RWPE1 (cell line): ENCODE data around the gene WDR72.

Experiments used
- CTCF ChIA-PET: fragments of 350-600 bp; sonication (Branson Sonifier 250); formaldehyde crosslinking; extraction: SDS; loops from one replicate; lab custom pipeline; 2021; lab: Yijun Ruan, JAX
- POLR2A ChIA-PET: fragments of 400-600 bp; formaldehyde crosslinking; extraction: SDS; loops from one replicate; lab custom pipeline; 2020; ENCODE audit warnings: antibody characterized with exemption; ENCODE audit not compliant: low non-redundant PET; lab: Yijun Ruan, JAX
- DNase-seq: peaks from one replicate; pipeline ENCODE4 v3.0.0; 2012; ENCODE audit warnings: low spot score
- H3K27ac ChIP-seq: fragments of 450-650 bp; 2 replicates; pipeline ENCODE4 v1.5.1; 2017
- CTCF ChIP-seq: fragments of 450-650 bp; conservative IDR thresholded peaks from 2 replicates; pipeline ENCODE4 v1.5.1; 2017; ENCODE audit warnings: low read depth, mild to moderate bottlenecking

Gene WDR72

GRCh38 chr15:53681056-53681455 lies 78.4 kb downstream of the WDR72 start:
- ChIA-PET POLR2A (no interaction called here), CTCF (no interaction called here)
- no peak for DNase-seq
- H3K27ac ChIP-seq = no peak overlapping the region
- TF ChIP-seq CTCF = no peak

- no peak overlapping the region for H3K27ac ChIP-seq
- ChIA-PET CTCF (no interaction called here), POLR2A (no interaction called here)
- no peak for TF ChIP-seq CTCF
- no peak for DNase-seq
Observed at GRCh38 chr15:53675832-53676231, 83.6 kb downstream of the WDR72 start.

- ChIA-PET POLR2A (no interaction called here), CTCF (interaction anchor here (0.5 kb wide), 1 partner anchor 183 kb away, joined by 3 read pairs; no protein-coding TSS in a partner anchor)
- DNase-seq = no peak
- TF ChIP-seq CTCF = no peak
- no peak overlapping the region for H3K27ac ChIP-seq
Observed at GRCh38 chr15:53671545-53671944, 87.9 kb downstream of the WDR72 start.

- no peak overlapping the region for H3K27ac ChIP-seq
- no peak for TF ChIP-seq CTCF
- DNase-seq = no peak
- ChIA-PET POLR2A (no interaction called here), CTCF (no interaction called here)
Observed at GRCh38 chr15:53670701-53671100, 88.8 kb downstream of the WDR72 start.

- ChIA-PET CTCF (interaction anchor here (0.6 kb wide), 1 partner anchor 22 kb away, joined by 3 read pairs; no protein-coding TSS in a partner anchor), POLR2A (no interaction called here)
- no peak for DNase-seq
- no peak for TF ChIP-seq CTCF
- no peak overlapping the region for H3K27ac ChIP-seq
Observed at GRCh38 chr15:53665930-53666329, 93.5 kb downstream of the WDR72 start.

GRCh38 chr15:53658827-53659555 lies 100.5 kb downstream of the WDR72 start:
- TF ChIP-seq CTCF = no peak
- H3K27ac ChIP-seq = no peak overlapping the region
- DNase-seq = no peak
- ChIA-PET CTCF (no interaction called here), POLR2A (no interaction called here)
